ENCODE data around the gene HSPA4L. TPM values are rescaled to one million over a fixed set of nuclear protein-coding genes. Genes with fewer than 3 reads are reported as not detected.

Gene HSPA4L
- total and polyA plus RNA-seq, 2 donors from 2014 or later, result 8.8 to 13.5 TPM

DNA sequence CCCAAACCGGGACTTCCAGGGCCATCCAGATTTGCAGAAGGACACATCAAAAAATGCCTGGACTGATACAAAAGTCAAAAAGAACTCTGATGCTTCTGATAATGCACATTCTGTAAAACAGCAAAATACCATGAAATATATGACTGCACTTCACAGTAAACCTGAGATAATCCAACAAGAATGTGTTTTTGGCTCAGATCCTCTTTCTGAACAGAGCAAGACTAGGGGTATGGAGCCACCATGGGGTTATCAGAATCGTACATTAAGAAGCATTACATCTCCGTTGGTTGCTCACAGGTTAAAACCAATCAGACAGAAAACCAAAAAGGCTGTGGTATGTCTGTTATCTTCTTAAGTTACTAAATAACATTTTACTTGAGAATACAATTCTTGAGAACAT, 107.8 kb downstream of the HSPA4L start:
- Histone ChIP-seq H3K4me3 (ENCODE audit: low read length in 3 of 3) (no peak overlapping the region), H3K9ac (ENCODE audit: low read length in 3 of 3) (no peak overlapping the region), H3K9me3 (ENCODE audit: control insufficient read depth in 2 of 3, insufficient read depth in 1 of 3, low read length in 3 of 3) (no peaks in the 10 kb centered on the region), H3K4me1 (ENCODE audit: control insufficient read depth in 2 of 3, insufficient read depth in 2 of 3, low read depth in 1 of 3, low read length in 3 of 3) (no peaks in the 10 kb centered on the region), H3K27me3 (ENCODE audit: control insufficient read depth, insufficient read depth, low read length) (no peaks in the 10 kb centered on the region), H3K36me3 (ENCODE audit: control insufficient read depth in 2 of 3, insufficient read depth in 3 of 3, low read length in 3 of 3) (no peaks in the 10 kb centered on the region), H3K27ac (ENCODE audit: low read depth in 2 of 2, low read length in 2 of 2) (no peak overlapping the region)
- FAIRE-seq (no peak), DNase-seq (no peak)
- intact Hi-C loops (cut with DNase I), result no loop called here
- TF ChIP-seq, protein P1, sequence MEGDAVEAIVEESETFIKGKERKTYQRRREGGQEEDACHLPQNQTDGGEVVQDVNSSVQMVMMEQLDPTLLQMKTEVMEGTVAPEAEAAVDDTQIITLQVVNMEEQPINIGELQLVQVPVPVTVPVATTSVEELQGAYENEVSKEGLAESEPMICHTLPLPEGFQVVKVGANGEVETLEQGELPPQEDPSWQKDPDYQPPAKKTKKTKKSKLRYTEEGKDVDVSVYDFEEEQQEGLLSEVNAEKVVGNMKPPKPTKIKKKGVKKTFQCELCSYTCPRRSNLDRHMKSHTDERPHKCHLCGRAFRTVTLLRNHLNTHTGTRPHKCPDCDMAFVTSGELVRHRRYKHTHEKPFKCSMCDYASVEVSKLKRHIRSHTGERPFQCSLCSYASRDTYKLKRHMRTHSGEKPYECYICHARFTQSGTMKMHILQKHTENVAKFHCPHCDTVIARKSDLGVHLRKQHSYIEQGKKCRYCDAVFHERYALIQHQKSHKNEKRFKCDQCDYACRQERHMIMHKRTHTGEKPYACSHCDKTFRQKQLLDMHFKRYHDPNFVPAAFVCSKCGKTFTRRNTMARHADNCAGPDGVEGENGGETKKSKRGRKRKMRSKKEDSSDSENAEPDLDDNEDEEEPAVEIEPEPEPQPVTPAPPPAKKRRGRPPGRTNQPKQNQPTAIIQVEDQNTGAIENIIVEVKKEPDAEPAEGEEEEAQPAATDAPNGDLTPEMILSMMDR (IDR thresholded peaks at IDR 0.05; ENCODE audit: borderline replicate concordance, extremely low read depth, insufficient read depth), result no peak

Other genes with a start within 250 kb of the HSPA4L start
- gene INTU, start 149.4 kb upstream of the HSPA4L start, total RNA-seq, result 8.3 TPM
- 2.6 TPM for gene INTU, start 149.4 kb upstream of the HSPA4L start, polyA plus RNA-seq (ENCODE audit: insufficient read depth, low read depth, low replicate concordance)
- not detected for gene SLC25A31, start 51.9 kb upstream of the HSPA4L start, total RNA-seq
- gene SLC25A31, start 51.9 kb upstream of the HSPA4L start, polyA plus RNA-seq (ENCODE audit: insufficient read depth, low read depth, low replicate concordance), result not detected
- 2.0 TPM for gene PLK4, start 98.6 kb downstream of the HSPA4L start, total RNA-seq
- gene PLK4, start 98.6 kb downstream of the HSPA4L start, polyA plus RNA-seq (ENCODE audit: insufficient read depth, low read depth, low replicate concordance), result 0.56 TPM
- gene MFSD8, start 182.9 kb downstream of the HSPA4L start, total RNA-seq, result 20.5 TPM
- 6.6 TPM for gene MFSD8, start 182.9 kb downstream of the HSPA4L start, polyA plus RNA-seq (ENCODE audit: insufficient read depth, low read depth, low replicate concordance)
- gene ABHD18, start 183.1 kb downstream of the HSPA4L start, total RNA-seq, result 12.3 TPM
- gene ABHD18, start 183.1 kb downstream of the HSPA4L start, polyA plus RNA-seq (ENCODE audit: insufficient read depth, low read depth, low replicate concordance), result 5.6 TPM